Measurements from ENCODE around the gene FHOD3. TPM values are rescaled to one million over a fixed set of nuclear protein-coding genes. Genes with fewer than 3 reads are reported as not detected.

Gene FHOD3
- total RNA-seq, 1 donor from 2014 or later: 8.9 TPM

DNA sequence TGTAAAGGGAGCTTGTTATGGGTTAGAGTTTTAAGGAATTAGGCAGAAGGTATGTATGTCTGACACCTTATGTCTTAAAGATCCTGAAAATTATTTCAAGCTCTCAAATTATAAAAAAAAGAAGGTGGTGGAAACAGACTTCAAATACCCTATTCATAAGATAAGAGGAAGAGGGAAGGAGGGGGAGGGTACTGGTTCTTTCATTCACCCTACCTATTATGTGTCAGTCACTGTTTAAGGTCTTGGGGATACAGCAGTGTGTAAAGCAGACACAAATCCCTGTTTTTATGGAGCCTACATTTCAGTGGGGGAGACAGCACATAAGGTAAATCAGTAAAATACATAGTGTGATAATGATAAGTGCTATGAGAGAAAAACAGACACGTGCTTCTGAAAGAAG, 184.4 kb downstream of the FHOD3 start:
- Mint-ChIP-seq H3K9me3 (ENCODE audit: low read depth) (peaks cover 3% of the 10 kb centered on the region), H3K4me3 (ENCODE audit: unreplicated experiment) (no peak overlapping the region), H3K36me3 (ENCODE audit: low read depth) (no peaks in the 10 kb centered on the region), H3K27me3 (ENCODE audit: low read depth) (peaks cover 5% of the 10 kb centered on the region), H3K27ac (ENCODE audit: unreplicated experiment) (no peak overlapping the region), H3K4me1 (ENCODE audit: low read depth) (no peaks in the 10 kb centered on the region)
- no peak for DNase-seq (ENCODE audit: low spot score)
- TF ChIP-seq, protein P1, sequence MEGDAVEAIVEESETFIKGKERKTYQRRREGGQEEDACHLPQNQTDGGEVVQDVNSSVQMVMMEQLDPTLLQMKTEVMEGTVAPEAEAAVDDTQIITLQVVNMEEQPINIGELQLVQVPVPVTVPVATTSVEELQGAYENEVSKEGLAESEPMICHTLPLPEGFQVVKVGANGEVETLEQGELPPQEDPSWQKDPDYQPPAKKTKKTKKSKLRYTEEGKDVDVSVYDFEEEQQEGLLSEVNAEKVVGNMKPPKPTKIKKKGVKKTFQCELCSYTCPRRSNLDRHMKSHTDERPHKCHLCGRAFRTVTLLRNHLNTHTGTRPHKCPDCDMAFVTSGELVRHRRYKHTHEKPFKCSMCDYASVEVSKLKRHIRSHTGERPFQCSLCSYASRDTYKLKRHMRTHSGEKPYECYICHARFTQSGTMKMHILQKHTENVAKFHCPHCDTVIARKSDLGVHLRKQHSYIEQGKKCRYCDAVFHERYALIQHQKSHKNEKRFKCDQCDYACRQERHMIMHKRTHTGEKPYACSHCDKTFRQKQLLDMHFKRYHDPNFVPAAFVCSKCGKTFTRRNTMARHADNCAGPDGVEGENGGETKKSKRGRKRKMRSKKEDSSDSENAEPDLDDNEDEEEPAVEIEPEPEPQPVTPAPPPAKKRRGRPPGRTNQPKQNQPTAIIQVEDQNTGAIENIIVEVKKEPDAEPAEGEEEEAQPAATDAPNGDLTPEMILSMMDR (IDR thresholded peaks at IDR 0.05): no peak

DNA sequence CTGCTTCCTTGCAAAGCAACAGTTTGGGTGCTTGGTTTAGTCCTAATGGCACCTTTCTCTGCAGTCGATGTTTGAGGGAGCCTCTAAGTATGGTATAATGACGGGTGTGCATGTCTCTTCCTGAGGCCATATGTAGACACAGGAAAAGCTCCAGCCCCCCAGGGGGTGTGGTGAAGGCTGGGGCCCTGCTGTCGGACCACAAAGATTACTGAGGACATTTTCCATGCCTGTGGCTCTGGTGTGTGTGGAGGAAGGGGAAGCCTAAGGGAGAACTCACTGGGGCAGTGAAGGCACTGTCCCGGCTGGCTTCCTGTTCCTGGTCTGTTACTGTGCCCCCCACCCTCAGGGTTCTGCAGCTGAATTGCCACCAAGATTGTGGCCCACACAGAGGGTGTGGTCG, 187.1 kb downstream of the FHOD3 start:
- TF ChIP-seq, protein P1 (IDR thresholded peaks at IDR 0.05): no peak
- no peak overlapping the region for H3K27ac Mint-ChIP-seq (ENCODE audit: unreplicated experiment)
- H3K4me1 Mint-ChIP-seq (ENCODE audit: low read depth): no peaks in the 10 kb centered on the region
- DNase-seq (ENCODE audit: low spot score): no peak
- H3K4me3 Mint-ChIP-seq (ENCODE audit: unreplicated experiment): no peak overlapping the region
- H3K9me3 Mint-ChIP-seq (ENCODE audit: low read depth): no peaks in the 10 kb centered on the region
- H3K27me3 Mint-ChIP-seq (ENCODE audit: low read depth): no peaks in the 10 kb centered on the region
- H3K36me3 Mint-ChIP-seq (ENCODE audit: low read depth): no peaks in the 10 kb centered on the region

DNA sequence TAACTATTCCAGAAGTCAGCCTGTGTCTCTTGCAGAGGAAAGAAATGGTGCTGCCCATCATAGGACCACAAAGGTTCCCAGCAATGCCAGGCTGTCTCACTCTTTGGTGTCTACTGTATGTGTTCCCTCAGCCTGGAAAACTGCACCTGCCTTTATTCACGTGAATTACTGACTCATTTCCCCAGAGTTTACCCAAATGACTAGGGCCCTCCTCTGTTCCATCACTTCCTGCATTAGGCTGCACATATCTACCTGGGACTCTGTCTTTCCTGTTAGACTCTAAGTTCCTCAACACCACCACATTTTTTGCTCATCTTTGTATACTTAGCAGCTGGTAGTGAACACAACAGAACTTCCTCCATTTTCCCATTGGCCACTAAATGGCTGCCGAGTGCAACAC, 188.3 kb downstream of the FHOD3 start:
- no peaks in the 10 kb centered on the region for H3K9me3 Mint-ChIP-seq (ENCODE audit: low read depth)
- no peaks in the 10 kb centered on the region for H3K36me3 Mint-ChIP-seq (ENCODE audit: low read depth)
- H3K27ac Mint-ChIP-seq (ENCODE audit: unreplicated experiment): no peak overlapping the region
- DNase-seq (ENCODE audit: low spot score): no peak
- no peak overlapping the region for H3K4me3 Mint-ChIP-seq (ENCODE audit: unreplicated experiment)
- no peaks in the 10 kb centered on the region for H3K4me1 Mint-ChIP-seq (ENCODE audit: low read depth)
- no peaks in the 10 kb centered on the region for H3K27me3 Mint-ChIP-seq (ENCODE audit: low read depth)
- TF ChIP-seq, protein P1 (IDR thresholded peaks at IDR 0.05): no peak

DNA sequence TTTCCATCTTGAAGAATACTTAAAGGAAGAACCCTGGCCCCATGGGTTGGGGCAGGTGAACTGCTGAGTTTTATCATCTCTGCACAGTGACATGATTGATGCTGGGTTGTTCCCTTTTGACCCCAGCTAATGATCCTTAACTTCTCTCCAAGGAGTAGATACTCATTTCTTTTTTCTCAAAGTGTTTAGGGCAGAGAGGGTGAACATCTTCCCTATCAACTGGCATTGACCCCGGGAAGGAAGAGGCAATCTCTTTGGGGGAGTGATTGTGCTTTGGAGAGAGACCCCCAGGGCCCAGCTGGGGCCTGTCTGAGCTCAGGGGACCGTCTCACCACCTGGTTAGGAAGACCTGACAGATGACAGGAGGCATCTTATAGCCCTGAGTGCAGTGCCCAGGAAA, 190.6 kb downstream of the FHOD3 start:
- Mint-ChIP-seq H3K4me3 (ENCODE audit: unreplicated experiment) (no peak overlapping the region), H3K4me1 (ENCODE audit: low read depth) (no peaks in the 10 kb centered on the region), H3K36me3 (ENCODE audit: low read depth) (no peaks in the 10 kb centered on the region), H3K27me3 (ENCODE audit: low read depth) (peaks cover 2% of the 10 kb centered on the region), H3K9me3 (ENCODE audit: low read depth) (no peaks in the 10 kb centered on the region), H3K27ac (ENCODE audit: unreplicated experiment) (no peak overlapping the region)
- DNase-seq (ENCODE audit: low spot score): no peak
- TF ChIP-seq, protein P1 (IDR thresholded peaks at IDR 0.05): no peak

DNA sequence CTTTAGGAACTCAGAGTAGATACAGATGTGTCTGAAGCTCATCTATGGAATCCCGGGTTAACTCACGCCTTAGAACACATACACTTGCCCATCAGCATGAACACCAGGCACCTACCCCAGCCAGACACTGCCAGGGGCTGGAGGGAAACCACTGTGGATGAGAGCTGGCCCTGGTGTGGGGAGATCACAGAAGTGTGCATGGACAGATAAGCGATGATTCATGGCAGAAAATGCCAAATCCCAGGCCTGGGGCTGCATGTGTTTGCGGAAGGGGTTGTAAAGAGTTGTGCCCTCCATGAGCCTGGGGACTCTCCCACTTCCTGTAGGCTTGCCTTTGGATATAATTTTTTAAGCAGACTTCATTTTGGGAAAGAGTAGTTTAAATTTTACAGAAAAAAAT, 193.4 kb downstream of the FHOD3 start:
- no peak for DNase-seq (ENCODE audit: low spot score)
- Mint-ChIP-seq H3K4me3 (ENCODE audit: unreplicated experiment) (no peak overlapping the region), H3K27me3 (ENCODE audit: low read depth) (peaks cover 4% of the 10 kb centered on the region), H3K36me3 (ENCODE audit: low read depth) (no peaks in the 10 kb centered on the region), H3K27ac (ENCODE audit: unreplicated experiment) (no peak overlapping the region), H3K4me1 (ENCODE audit: low read depth) (no peaks in the 10 kb centered on the region), H3K9me3 (ENCODE audit: low read depth) (no peaks in the 10 kb centered on the region)
- TF ChIP-seq, protein P1 (IDR thresholded peaks at IDR 0.05): no peak

All from chondrocyte (in vitro differentiated cells).